ENCODE data around the gene ZNF365.
"Not testable (repeated sequence)": the region's sequence is repeated elsewhere in the genome, so short reads cannot be mapped to it uniquely, and the experiment has no call there.

ZNF365 gene

DNA sequence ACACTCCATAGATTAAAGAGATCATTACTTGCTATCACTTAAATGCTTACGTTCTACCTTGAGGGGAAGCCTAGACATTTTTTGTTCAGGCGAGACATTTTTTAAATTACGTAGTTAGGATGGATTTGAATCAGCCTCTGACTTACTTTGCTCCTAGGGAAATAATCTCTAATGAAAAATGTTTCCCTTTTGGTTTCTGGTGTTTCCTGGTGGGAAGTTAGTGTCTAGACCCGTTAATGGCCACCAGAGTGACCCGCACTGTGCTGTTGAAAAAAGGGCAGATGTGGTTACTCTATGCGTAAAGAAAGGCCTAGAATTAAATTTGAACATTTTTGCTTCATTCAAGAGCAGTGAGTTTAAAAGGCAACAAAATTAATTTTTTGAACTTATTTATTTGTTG is 3.8 kb downstream of the ZNF365 start:
- no peak for FAIRE-seq

DNA sequence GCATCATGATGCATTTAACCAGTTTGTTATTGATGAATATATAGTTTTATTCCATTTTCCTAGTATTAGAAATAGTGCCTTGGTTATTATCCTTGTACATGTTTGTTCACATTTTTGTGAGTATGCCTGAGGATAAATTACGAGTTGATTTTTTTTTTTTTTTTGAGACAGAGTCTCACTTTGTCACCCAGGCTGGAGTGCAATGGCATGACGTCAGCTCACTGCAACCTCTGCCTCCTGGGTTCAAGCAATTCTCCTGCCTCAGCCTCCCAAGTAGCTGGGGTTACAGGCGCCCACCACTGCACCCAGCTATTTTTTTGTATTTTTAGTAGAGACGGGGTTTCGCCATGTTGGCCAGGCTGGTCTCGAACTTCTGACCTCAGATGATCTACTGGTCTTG is 4.7 kb downstream of the ZNF365 start:
- FAIRE-seq, result not testable (repeated sequence)

DNA sequence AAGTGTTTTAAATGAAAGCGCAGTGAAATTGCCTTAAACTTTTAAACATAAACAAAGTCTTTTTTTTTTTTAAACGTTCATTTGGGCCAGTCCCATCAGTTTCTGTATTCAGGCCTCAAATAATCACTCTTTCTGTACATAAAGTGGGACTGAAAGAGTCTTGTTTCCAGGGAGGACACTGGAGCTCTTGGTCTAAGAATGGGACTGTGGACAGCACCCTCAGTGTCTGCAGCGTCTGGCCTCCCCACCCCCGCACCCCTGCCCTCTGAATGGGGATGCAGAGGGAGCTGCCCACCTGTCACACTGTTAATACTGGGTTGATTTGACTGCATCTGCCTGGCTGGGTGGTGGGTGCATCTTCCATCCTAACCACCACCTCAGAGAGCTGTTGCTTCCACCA is 5.2 kb downstream of the ZNF365 start:
- FAIRE-seq, result no peak

DNA sequence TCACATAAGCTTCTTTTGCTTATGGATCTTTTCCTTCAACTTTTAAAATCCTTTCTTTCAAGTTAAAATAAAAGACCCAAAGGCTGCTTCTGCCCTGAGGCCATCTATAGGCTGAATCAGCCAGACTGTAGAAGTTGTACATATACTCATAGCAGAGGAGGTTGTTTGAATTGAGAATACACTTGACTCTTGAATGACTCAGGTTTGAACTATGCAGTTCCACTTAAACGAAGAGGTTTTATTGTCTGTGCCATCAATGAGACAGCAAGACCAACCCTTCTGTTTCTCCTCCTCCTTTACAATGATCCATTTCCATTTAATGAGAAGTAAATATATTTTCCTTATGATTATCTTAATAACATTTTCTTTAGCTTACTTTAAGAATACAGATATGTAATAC is 5.8 kb downstream of the ZNF365 start:
- FAIRE-seq, result no peak

DNA sequence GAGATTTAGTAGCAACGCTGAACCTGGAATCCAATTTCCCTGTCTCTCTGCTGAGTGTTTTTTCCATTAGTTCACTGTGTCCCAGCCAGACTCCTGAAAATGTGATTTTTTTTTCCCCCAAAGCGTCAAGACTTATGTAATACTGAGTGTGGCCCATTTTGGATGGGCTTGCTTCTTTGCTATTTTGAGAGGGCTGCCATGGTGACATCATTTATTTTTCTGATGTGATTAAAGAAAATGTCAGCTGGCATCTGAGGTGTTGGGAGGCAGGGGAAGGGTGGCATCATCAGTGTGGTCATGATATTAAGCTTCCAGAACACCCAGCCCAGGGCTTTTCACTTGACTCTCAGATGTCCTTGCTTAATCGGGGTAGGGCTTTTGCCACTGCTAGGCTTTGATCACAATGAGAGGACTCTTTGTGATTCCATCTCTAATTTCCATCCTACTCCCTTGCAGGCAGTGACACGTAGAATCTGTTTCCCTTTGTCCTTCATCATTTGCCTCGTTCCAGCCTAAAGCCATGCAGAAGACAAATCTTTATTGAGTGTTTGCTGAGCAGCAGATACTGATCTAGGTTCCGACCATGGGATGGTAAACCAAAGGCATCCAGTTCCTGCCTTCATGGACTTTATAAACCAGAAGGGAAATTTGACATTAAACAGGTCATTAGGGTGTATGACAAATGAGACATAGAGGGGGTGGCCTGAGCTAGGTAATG is 7.4 kb downstream of the ZNF365 start:
- FAIRE-seq, result no peak

DNA sequence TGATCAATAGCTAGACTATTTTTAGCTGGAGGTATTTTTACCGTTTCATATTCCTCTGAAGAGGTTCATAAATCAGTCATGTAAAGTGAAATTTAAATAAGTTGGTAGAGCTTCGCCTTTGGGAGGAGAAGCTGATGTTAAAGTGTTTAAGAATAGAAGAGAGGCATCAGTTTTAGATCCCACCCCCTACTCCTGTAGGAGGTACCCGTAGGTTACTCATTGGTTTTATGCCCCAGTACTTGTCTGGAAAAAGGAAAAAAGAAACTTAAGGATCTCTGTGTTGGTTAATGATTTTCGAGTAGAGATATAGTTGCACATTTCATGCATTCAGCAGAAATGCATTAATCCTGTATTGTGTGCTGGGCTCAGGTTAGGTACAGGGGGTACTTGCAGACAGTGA is 8.7 kb downstream of the ZNF365 start:
- no peak for FAIRE-seq

DNA sequence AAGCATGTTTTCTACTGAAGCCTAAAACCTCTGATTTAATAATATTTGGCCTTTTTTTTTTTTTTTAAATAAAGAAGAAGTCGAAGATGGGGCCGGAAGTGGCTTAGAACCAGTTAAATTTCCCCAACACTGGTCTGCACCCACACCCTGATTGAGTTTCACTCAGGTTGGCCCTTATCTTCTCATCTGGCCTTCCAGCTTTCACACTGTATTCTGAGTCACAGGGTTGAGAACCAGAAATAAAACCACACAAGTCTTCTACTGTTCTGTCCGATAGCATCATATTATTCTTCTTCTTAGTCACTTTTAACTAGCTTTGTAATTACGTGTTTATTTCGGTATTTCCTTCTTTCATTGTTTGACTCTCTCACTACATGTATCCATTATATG is 9.9 kb downstream of the ZNF365 start:
- no peak for FAIRE-seq

DNA sequence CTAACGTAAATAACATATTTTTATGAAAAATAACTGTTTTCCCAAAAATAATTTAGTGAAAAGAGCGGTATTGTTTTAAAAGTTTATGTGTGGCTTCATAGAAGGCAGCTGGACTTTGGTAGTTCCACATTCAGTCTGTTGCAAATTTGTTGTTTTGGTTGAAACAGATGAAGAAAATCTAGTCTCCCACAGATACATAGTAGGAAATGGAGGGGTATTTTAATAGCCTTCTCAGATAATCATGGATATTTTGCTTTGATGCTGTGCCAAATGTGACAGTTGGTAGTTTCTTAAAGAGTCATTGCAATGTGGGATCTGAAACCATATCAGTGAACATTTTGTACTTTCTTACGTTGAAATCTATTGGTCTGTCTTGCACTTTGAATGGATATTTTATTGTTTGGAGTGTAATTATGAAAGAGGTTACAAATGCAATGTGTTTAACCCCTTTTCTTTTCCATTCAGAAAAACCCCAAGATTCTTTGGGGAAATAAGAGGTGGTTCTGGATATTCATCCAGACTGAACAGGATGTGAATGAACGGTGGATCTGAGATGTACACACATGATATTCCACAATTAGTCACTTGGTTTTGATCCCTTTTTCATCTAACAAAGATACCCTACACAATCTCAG is 10.4 kb downstream of the ZNF365 start:
- FAIRE-seq, result no peak

DNA sequence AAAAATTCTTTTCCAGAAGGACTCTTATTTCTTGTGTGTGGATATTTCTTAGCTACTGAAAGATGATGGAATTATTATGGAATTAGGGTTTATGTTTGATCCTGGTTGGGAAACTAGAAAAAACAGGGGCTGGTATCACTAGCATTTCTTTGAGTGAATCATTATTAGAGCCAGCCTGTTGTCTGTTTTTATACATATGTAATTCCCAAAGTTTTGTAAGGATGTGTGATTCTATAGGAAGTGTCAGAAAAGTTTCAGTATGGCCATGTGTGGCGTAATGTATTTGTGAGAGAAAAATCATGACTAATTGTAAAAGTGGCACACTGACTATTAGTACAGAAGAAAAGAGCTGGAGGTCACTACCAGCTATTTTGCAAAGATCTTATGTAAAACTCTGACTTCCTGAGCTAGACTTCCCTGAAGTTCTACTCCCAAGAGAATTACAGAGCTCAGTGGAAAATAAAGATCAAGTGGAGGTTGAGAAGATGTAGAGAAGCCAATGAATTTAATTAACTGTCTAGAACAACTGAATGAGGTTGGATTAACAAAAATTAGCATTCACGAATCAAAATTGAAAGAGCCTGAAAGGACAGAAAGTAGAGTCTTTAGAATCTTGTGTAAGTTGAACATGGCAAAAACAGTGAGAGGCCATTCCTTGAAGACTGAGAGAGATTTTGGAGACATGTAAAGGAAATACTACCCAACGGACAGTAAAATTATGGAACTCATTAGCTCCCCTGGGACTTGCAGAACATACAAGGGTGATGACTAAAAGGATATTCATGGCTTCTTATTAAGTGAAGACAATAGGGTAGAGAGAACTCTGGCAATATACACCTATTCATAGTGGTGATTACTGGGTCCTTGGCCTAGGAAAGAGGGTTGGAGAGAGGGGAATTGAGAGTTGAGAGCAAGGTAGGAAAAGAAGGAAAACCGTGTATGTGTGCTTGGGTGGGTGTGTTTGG is 12.5 kb downstream of the ZNF365 start:
- no peak for FAIRE-seq

DNA sequence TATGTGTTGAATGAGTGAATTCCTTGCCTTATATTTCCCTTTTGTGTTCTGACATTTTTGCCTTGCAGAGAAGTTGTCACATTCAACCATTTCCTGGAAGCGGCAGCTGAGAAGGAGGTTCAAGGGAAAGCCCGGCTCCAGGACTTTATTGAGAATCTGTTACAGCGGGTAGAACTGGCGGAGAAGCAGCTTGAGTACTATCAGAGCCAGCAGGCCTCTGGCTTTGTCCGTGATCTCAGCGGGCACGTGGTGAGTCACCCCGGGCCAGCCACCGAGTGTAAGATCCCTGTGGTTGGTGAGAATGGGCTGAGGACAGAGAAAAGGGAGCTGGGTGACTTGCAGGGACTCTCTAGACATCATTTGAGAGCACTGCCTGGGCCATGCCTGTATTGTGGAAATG is 14.2 kb downstream of the ZNF365 start:
- no peak for FAIRE-seq

DNA sequence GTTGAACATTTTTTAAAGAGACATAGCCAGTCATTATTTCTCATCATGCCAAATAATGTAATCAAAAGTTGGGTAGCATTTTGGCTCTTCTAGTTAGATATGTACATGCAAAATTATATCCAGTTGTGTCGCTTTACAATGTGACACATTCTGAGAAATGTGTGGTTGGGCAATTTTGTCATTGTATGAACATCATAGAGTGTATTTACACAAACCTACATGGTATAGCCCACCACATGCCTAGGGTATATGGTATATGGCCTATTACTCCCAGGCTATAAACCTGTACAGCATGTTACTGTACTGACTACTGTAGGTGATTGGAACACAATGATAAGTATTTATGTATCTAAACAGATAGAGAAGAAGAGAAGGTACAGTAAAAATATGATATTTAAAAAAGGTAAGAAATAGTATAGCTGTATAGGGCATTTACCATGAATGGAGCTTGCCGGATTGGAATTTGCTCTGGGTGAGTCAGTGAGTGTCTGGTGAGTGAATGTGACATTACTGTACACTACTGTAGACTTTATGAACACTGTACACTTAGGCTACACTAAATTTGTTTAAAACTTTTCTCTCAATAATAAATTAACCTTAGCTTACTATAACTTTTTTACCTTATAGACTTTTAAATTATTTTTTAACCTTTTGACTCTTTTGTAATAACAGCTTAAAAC is 16.5 kb downstream of the ZNF365 start:
- FAIRE-seq, result peak; percentile 50

DNA sequence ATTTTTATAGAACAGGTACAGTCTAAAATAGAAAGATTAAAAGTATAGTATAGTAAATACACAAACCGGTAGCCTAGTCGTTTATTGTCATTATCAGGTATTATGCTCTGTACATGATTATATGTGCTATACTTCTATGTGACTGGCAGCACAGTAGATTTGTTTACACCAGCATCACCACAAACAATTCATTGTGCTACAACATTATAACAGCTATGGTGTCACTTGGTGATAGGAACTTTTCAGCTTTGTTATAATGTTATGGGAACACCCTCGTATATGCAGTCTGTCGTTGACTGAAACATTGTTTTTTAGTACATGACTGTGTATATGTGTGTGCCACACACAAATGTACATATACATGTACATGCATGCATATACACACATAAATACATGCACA is 19.1 kb downstream of the ZNF365 start:
- FAIRE-seq, result no peak

DNA sequence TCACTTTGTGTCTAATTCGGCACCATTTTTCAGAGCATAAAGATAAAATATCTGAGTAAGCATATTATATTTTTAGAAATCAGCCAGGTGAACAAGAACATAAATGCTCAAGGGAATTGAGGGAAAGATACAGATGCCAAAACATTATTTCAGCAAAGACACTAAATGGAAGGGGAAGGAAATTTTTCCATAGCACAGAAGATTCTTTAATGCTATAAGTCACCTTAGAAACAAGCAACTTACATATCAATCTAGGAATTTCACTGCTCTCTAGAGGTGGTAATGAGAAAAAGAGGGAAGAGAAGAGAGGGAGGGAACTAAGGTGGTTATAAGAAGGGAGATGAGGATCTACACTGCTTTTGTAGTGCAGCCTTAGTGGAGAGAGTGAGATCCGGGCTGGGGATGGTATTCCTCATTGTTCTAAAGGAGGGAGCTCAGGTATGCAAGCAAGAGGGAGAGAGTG is 20.4 kb downstream of the ZNF365 start:
- no peak for FAIRE-seq

DNA sequence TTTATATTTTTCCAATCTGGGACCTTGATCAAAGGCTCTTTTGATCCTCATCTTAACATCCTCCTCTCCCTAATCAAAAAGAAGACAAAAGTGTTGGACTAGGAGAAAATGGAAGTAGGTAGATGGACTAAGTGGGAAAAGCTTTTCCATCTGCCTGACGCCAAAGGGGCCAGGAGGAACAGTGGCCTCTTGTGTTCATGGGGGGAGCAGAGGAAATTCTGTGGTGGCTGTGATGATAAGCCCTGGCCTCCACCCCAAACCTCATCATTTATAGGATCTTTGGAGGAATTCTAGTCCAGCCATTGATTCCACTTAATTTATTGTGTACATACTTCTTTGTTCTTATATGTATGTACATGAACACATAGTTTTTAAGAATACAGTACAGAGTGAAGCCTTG is 21.7 kb downstream of the ZNF365 start:
- FAIRE-seq, result no peak

DNA sequence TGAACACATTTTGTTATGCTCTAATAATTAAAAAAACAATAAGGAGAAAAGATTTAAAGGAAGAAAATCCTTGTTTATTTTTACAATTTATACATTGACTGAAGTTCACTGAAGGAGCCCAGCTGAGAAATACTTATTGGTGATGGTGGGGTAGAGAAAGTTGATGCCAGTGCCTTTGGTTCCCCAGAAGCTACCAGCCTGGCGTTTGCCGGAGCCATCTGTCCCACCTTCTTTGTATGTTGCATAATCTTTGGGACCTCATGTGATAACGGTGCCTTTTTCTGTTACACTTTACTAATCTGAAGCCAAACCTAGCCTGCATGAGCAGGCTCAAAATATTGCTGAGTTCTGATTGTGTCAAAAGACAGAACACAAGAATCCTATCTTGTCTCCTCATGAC is 22.7 kb downstream of the ZNF365 start:
- no peak for FAIRE-seq

DNA sequence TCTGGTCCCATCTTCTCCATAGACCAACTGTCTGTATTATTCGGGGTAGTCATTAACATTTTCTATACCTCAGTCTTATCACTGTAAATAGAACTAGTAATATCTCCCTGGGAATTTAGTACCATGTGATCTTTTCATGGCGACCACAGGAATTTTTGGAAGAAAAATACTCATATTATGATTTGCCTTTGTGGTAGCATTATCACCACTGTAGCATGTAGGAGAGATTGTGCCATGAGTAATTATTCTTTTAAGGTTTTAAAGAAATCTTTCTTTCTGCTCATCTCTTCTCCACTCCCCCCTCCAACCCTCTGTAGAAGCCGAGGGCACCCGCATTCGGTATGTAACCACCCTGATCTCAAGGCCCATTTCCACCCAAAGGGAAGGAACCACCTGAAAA is 25.0 kb downstream of the ZNF365 start:
- no peak for FAIRE-seq

DNA sequence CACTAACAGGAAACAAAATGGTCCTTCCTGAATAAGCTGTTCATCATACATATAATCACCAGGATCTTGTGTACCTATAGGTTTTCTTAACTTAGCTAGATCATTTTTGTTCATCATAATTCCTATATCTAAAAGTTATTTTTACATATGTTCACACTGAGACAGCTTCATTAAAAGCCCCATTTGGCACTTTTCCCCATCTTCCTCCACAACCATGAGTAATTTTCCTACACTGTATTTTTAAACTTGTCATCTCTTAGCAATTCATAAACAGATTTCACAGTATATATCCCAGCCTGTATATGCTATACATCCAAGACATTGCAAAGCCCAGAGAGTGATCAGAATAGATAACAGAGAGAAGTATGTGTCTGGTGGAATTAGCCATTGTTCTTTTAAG is 28.3 kb downstream of the ZNF365 start:
- FAIRE-seq, result no peak

DNA sequence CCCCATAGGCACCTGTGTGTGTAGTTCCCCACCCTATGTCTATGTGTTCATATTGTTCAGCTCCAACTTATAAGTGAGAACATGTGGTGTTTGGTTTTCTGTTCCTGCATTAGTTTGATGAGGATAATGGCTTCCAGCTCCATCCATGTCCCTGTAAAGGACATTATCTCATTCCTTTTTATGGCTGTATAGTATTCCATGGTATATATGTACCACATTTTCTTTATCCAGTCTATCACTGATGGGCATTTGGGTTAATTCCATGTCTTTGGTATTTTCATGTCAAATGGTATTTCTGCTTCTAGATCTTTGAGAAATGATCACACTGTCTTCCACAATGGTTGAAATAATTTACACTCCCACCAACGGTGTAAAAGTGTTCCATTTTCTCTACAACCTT is 36.4 kb downstream of the ZNF365 start:
- FAIRE-seq, result not testable (repeated sequence)

DNA sequence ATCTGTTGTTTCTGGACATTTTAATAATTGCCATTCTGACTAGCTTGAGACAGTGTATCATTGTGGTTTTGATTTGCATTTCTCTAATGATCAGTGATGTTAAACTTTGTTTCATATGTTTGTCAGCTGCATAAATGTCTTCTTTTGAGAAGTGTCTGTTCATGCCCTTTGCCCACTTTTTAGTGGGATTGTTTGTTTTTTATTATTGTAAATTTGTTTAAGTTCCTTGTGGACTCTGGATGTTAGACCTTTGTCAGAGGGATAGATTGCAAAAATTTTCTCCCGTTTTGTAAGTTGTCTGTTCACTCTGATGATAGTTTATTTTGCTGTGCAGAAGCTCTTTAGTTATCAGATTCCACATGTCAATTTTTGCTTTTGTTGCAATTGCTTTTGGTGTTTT is 36.8 kb downstream of the ZNF365 start:
- FAIRE-seq, result not testable (repeated sequence)

DNA sequence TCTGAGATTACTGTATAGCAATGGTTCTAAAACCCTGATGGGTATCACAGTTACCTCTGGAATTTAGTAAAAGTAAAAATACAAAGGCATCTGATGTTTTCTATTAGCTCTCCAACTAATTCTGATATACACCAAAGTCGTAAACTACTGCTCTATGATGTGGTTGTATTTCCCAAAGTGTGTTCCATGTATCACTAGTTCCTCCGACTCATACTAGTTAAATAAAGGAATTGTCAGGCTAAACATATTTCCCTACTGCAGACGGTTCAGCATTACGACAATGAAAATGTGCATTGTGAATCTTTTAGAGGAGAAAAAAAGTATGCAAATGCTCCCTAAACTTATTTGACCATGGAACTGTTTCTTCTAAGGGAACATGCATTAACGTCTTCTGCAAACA is 38.9 kb downstream of the ZNF365 start:
- FAIRE-seq, result no peak

DNA sequence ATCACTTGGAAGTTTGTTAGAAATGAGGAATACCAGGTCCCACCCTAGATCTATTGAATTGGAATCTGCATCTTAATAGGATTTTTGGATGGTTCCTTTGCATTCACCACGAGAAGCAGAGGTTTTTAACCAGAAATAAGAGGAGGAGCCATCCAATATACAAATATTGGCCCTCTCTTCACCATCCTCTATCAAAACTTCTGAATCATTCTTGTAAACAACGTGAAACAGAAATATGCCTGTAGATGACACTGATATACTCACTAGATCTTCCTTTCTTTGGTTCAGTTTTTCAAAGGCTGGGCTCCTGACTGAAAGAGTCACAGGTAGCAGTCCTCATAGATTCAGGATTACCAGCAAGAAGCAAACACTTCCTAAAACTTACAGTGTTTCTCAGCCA is 39.5 kb downstream of the ZNF365 start:
- FAIRE-seq, result no peak

DNA sequence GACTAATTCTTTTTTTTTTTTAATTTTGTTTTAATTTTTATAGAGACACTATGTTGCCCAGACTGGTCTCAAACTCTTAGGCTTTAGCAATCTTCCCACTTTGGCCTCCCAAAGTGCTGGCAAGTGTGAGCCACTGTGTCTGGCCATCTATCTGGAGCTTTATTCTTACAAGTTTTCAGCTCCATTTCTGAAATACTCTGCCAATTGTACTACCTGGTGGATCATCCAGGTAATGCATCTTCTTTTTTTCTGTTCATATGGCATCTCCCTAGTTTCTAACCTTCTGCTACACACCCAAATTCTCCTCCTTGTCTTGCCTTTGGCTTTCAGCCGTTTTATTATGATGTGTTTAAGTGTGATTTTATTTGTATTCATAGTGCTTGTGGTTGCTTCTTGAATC is 40.2 kb downstream of the ZNF365 start:
- no peak for FAIRE-seq

DNA sequence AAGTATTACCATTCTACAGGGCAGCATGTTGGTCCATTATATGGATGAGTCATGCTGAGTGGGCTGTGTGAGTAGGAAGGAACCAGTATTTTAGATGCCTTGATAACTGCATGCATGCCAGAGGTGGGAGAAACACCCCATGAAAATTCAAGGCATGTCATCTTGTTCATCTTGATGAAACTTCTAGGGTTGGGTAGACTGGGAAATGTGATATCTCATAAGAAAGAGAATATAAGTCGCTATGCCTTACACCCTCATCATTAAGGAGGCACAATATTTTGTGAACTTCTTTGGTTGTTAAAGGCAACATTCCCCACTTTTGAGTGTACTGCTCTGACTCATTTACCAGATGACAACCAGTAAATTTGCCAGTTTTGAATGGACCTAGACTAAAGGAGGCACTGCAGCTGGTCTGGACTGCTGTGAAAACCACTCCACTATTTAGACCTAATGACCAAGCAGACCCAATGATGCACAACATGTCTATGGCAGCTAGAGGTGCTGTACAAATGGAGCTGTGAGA is 48.0 kb downstream of the ZNF365 start:
- no peak for FAIRE-seq

Data from G401.6 (cell line).